Transverse colon (tissue), 4 donors: Measurements from ENCODE around the gene EGF. TPM values are rescaled to one million over a fixed set of nuclear protein-coding genes. Genes with fewer than 3 reads are reported as not detected.
"Not testable (repeated sequence)": the region's sequence is repeated elsewhere in the genome, so short reads cannot be mapped to it uniquely, and the experiment has no call there.

Experiments
- DNase-seq: peaks from one replicate; pipeline ENCODE4 v3.0.0-alpha.2; 2019
- H3K27ac ChIP-seq, 4 donors: fragments of 200-600 bp; sonication (generic); 2 replicates each; pipeline ENCODE4 v1.5.1; 2016 to 2018; ENCODE audit warnings: inconsistent platforms in 4 of 4
- H3K27me3 ChIP-seq: fragments of 200-600 bp; sonication (generic); 2 replicates; pipeline ENCODE4 v1.5.1; 2017; ENCODE audit warnings: inconsistent platforms
- H3K36me3 ChIP-seq, 4 donors: fragments of 200-600 bp; sonication (generic); 2 replicates each; pipeline ENCODE4 v1.5.1; 2017 to 2019; ENCODE audit warnings: inconsistent platforms in 4 of 4
- H3K4me1 ChIP-seq, 4 donors: fragments of 200-600 bp; sonication (generic); 2 replicates each; pipeline ENCODE4 v1.5.1; 2017 to 2020; ENCODE audit warnings: inconsistent platforms in 4 of 4
- H3K4me3 ChIP-seq, 4 donors: fragments of 200-600 bp; sonication (generic); 1 replicate in 1 of 4; 2 replicates in 3 of 4; pipeline versions ENCODE4 v1.5.1 to v1.6.1; 2017 to 2019; ENCODE audit warnings: inconsistent platforms in 4 of 4
- H3K9me3 ChIP-seq, 2 donors: fragments of 200-600 bp; sonication (generic); 2 replicates each; pipeline ENCODE4 v1.5.1; 2017 to 2019; ENCODE audit warnings: inconsistent platforms in 2 of 2
- EP300 ChIP-seq: sonication (generic); formaldehyde crosslinking; IDR thresholded peaks from one replicate; pipeline ENCODE4 v1.6.1; 2017; ENCODE audit warnings: antibody characterized with exemption, low read depth
- POLR2A ChIP-seq: fragments of 450-650 bp; IDR thresholded peaks from one replicate; pipeline ENCODE4 v1.6.1; 2016; ENCODE audit warnings: antibody characterized with exemption, mild to moderate bottlenecking, moderate library complexity
- POLR2AphosphoS5 ChIP-seq, 3 donors: sonication (generic); formaldehyde crosslinking; IDR thresholded peaks; one replicate each; pipeline ENCODE4 v1.6.1; 2016; ENCODE audit warnings: antibody characterized with exemption in 3 of 3
- WGBS, 2 donors: methylation state at CpG; one replicate each; pipeline ENCODE4 v1.1.5; 2018; ENCODE audit warnings: low coverage in 1 of 2; 5-methylcytosine and 5-hydroxymethylcytosine counted together
- in situ Hi-C, 4 donors: fragments of 200-750 bp; cut with MboI; loops; one replicate each; pipeline versions ENCODE4 v1.15.0 to v1.15.1; 2017; ENCODE audit warnings: low sequenced_read_pairs in 3 of 4, low pct_ligation_motif_present in 1 of 4, low pct_unique_long_range_greater_than_20kb in 1 of 4
- intact Hi-C: fragments of 100-400 bp; cut with DNase I; formaldehyde crosslinking; loops from one replicate; pipeline ENCODE4 v1.15.1; 2023; ENCODE audit warnings: low total_unique reads
- total RNA-seq, 4 donors: library from RNA; depleted of rRNA; stranded (reverse); fragments of >200 nt; gene quantifications; one replicate each; pipeline ENCODE4 v1.1.0, GENCODE V29; 2016
- TF ChIP-seq, protein P1 (sequence below), 5 experiments: fragments of 200-600 bp in 3 of 5; fragments of 450-650 bp in 2 of 5; sonication (generic) in 3 of 5; IDR thresholded peaks; 1 replicate in 2 of 5; 2 replicates in 3 of 5; pipeline ENCODE4 v1.5.1; 2016 to 2017; ENCODE audit warnings: antibody characterized with exemption in 5 of 5, inconsistent platforms in 3 of 5, mild to moderate bottlenecking in 2 of 5, moderate library complexity in 1 of 5

EGF gene
- total RNA-seq, 4 donors from 2014 or later = 0.79 to 3.1 (median 1.1) TPM

- in situ Hi-C loops = no loop called here
- Histone ChIP-seq H3K4me1 (no peaks in the 10 kb centered on the region), H3K9me3 (no peaks in the 10 kb centered on the region), H3K4me3 (no peak overlapping the region), H3K27ac (no peak overlapping the region), H3K36me3 (no peaks in the 10 kb centered on the region), H3K27me3 (no peaks in the 10 kb centered on the region)
- 64 to 66% methylated on average over 3 to 4 of the region's 4 CpGs for WGBS, 2 donors
- TF ChIP-seq, protein P1, sequence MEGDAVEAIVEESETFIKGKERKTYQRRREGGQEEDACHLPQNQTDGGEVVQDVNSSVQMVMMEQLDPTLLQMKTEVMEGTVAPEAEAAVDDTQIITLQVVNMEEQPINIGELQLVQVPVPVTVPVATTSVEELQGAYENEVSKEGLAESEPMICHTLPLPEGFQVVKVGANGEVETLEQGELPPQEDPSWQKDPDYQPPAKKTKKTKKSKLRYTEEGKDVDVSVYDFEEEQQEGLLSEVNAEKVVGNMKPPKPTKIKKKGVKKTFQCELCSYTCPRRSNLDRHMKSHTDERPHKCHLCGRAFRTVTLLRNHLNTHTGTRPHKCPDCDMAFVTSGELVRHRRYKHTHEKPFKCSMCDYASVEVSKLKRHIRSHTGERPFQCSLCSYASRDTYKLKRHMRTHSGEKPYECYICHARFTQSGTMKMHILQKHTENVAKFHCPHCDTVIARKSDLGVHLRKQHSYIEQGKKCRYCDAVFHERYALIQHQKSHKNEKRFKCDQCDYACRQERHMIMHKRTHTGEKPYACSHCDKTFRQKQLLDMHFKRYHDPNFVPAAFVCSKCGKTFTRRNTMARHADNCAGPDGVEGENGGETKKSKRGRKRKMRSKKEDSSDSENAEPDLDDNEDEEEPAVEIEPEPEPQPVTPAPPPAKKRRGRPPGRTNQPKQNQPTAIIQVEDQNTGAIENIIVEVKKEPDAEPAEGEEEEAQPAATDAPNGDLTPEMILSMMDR (IDR thresholded peaks at IDR 0.05) = no peak
- no peak for TF ChIP-seq POLR2A
- TF ChIP-seq EP300 = no peak
- TF ChIP-seq POLR2AphosphoS5 (IDR thresholded peaks at IDR 0.05) = no peak
- intact Hi-C loops = no loop called here
- no peak for DNase-seq
These were observed 15.8 kb downstream of the EGF start for GRCh38 chr4:109928327-109929045.

DNA sequence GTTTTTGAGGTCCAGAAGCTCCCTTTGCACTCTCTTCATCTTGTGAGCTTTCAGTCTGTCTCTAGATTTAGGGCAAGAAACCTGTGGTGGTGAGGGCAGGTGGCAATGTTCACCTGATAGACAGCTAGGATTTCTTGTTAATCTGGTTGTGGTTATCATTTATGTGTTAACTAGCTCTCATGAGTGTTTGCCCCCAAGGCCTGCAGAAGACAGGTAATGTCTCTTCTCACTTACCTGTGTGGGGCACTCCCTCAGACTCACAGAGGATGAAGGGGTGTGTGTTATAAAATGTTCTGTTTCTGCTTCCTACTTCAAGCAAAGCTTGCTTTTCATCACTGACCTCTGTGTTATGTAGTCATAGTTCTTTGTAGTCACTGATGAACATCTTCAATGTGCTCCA, 17.8 kb downstream of the EGF start:
- TF ChIP-seq POLR2AphosphoS5 (IDR thresholded peaks at IDR 0.05) (no peak), POLR2A (no peak), EP300 (no peak)
- TF ChIP-seq, protein P1 (IDR thresholded peaks at IDR 0.05) = no peak
- Histone ChIP-seq H3K27me3 (no peaks in the 10 kb centered on the region), H3K4me1 (no peaks in the 10 kb centered on the region), H3K27ac (no peak overlapping the region), H3K4me3 (no peak overlapping the region), H3K9me3 (no peaks in the 10 kb centered on the region), H3K36me3 (no peaks in the 10 kb centered on the region)
- in situ Hi-C loops (no loop called here), intact Hi-C loops (no loop called here)
- DNase-seq = no peak

DNA sequence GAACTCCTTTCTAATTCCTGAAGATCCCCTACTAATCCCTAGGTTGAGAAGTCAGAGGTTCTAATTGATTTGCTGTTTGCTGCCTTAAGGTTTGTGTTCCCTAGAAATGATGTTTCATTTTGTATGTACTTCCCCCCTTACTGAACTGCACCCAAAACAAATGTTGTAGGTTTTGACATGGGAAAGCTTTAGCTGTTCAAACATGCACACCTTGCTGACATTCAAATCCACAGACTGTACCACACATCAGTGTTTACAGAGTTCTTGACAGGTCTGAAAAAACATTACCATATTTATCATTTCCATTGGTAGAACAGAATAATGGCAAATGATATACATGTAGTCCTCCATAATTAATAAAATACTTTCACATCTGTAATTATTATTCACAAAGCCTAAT, 18.2 kb downstream of the EGF start:
- H3K9me3 ChIP-seq = no peaks in the 10 kb centered on the region
- H3K27ac ChIP-seq = no peak overlapping the region
- no peak for DNase-seq
- no peaks in the 10 kb centered on the region for H3K4me1 ChIP-seq
- intact Hi-C loops = no loop called here
- H3K4me3 ChIP-seq = no peak overlapping the region
- no peak for TF ChIP-seq EP300
- TF ChIP-seq, protein P1 (IDR thresholded peaks at IDR 0.05) = no peak
- in situ Hi-C loops = no loop called here
- H3K27me3 ChIP-seq = no peaks in the 10 kb centered on the region
- H3K36me3 ChIP-seq = no peaks in the 10 kb centered on the region

- in situ Hi-C loops = no loop called here
- DNase-seq = no peak
- Histone ChIP-seq H3K4me1 (no peaks in the 10 kb centered on the region), H3K27ac (no peak overlapping the region), H3K36me3 (no peaks in the 10 kb centered on the region), H3K27me3 (no peaks in the 10 kb centered on the region), H3K4me3 (no peak overlapping the region), H3K9me3 (no peaks in the 10 kb centered on the region)
- no peak for TF ChIP-seq EP300
- intact Hi-C loops = no loop called here
- WGBS, 2 donors = 81 to 89% methylated on average over 4 of the region's 4 CpGs
These were observed 18.6 kb downstream of the EGF start for GRCh38 chr4:109931318-109931717.

DNA sequence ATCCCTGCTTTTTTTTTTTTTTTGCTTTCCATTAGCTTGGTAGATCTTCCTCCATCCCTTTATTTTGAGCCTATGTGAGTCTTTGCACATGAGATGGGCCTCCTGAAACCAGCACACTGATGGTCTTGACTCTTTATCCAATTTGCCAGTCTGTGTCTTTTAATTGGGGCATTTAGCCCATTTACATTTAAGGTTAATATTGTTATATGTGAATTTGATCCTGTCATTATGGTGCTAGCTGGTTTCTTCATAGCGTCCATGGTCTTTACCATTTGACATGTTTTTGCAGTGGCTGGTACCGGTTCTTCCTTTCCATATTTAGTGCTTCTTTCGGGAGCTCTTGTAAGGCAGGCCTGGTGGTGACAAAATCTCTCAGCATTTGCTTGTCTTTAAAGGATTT, 24.7 kb downstream of the EGF start:
- H3K36me3 ChIP-seq, H3K4me1 ChIP-seq, in situ Hi-C loops, H3K9me3 ChIP-seq, H3K27me3 ChIP-seq, intact Hi-C loops, H3K27ac ChIP-seq, DNase-seq, H3K4me3 ChIP-seq: not testable (repeated sequence)
- 86 to 91% methylated on average over 2 to 3 of the region's 3 CpGs for WGBS, 2 donors
